PC-9 (cell line): ENCODE data around the gene AUTS2.

Experiments
- CTCF ChIP-seq: fragments of 200-600 bp; sonication (generic); conservative IDR thresholded peaks from 2 replicates; pipeline ENCODE4 v1.6.1; 2017; ENCODE audit warnings: mixed run types, antibody characterized with exemption, mild to moderate bottlenecking, moderate library complexity
- EZH2 ChIP-seq: fragments of 200-600 bp; sonication (generic); IDR thresholded peaks from 2 replicates; pipeline ENCODE4 v1.8.0; 2017; ENCODE audit warnings: antibody characterized with exemption, low read depth

- TF ChIP-seq CTCF: no peak
- TF ChIP-seq EZH2: no peak
Measured at GRCh38 chr7:69857014-69857413, 258.7 kb downstream of the AUTS2 start.
